Measurements from ENCODE around the gene CFAP410. TPM values are rescaled to one million over a fixed set of nuclear protein-coding genes. Genes with fewer than 3 reads are reported as not detected.

CFAP410 gene
- total RNA-seq, 4 donors from 2014 or later, result 23.8 to 44.8 (median 26.0) TPM

GRCh38 chr21:44380876-44381275, 41.7 kb upstream of the CFAP410 start:
- Histone ChIP-seq H3K36me3 (no peaks in the 10 kb centered on the region), H3K27ac (no peak overlapping the region), H3K4me3 (no peak overlapping the region), H3K9me3 (peaks cover 0 to 11% of the 10 kb centered on the region in 2 donors), H3K27me3 (no peaks in the 10 kb centered on the region), H3K4me1 (no peaks in the 10 kb centered on the region)
- no peak for DNase-seq
- intact Hi-C loops (cut with DNase I; ENCODE audit: low total_unique reads), result no loop called here
- no peak for TF ChIP-seq POLR2A (IDR thresholded peaks at IDR 0.05)
- no peak for TF ChIP-seq CTCF (IDR thresholded peaks at IDR 0.05)

- H3K9me3 ChIP-seq, result peaks cover 0 to 5% of the 10 kb centered on the region in 2 donors
- no peaks in the 10 kb centered on the region for H3K36me3 ChIP-seq
- TF ChIP-seq POLR2A (IDR thresholded peaks at IDR 0.05) (no peak), CTCF (IDR thresholded peaks at IDR 0.05) (no peak)
- intact Hi-C loops (cut with DNase I; ENCODE audit: low total_unique reads), result no loop called here
- H3K4me1 ChIP-seq, result no peaks in the 10 kb centered on the region
- no peak for DNase-seq
- H3K27ac ChIP-seq, result no peak overlapping the region
- no peaks in the 10 kb centered on the region for H3K27me3 ChIP-seq
- no peak overlapping the region for H3K4me3 ChIP-seq
Measured at GRCh38 chr21:44379991-44380865, 41.0 kb upstream of the CFAP410 start.

GRCh38 chr21:44379515-44379848, 40.3 kb upstream of the CFAP410 start:
- Histone ChIP-seq H3K4me3 (no peak overlapping the region), H3K36me3 (no peaks in the 10 kb centered on the region), H3K4me1 (no peaks in the 10 kb centered on the region), H3K27ac (no peak overlapping the region), H3K27me3 (no peaks in the 10 kb centered on the region), H3K9me3 (no peaks in the 10 kb centered on the region)
- no peak for TF ChIP-seq POLR2A (IDR thresholded peaks at IDR 0.05)
- TF ChIP-seq CTCF (IDR thresholded peaks at IDR 0.05), result no peak
- no peak for DNase-seq
- intact Hi-C loops (cut with DNase I; ENCODE audit: low total_unique reads), result no loop called here

- no peaks in the 10 kb centered on the region for H3K4me1 ChIP-seq
- TF ChIP-seq POLR2A (IDR thresholded peaks at IDR 0.05), result no peak
- H3K27ac ChIP-seq, result no peak overlapping the region
- no peaks in the 10 kb centered on the region for H3K36me3 ChIP-seq
- H3K9me3 ChIP-seq, result no peaks in the 10 kb centered on the region
- no peak overlapping the region for H3K4me3 ChIP-seq
- no peak for DNase-seq
- intact Hi-C loops (cut with DNase I; ENCODE audit: low total_unique reads), result no loop called here
- no peaks in the 10 kb centered on the region for H3K27me3 ChIP-seq
Measured at GRCh38 chr21:44378646-44379514, 39.7 kb upstream of the CFAP410 start.

- Histone ChIP-seq H3K27me3 (no peaks in the 10 kb centered on the region), H3K27ac (no peak overlapping the region), H3K36me3 (no peaks in the 10 kb centered on the region), H3K9me3 (no peaks in the 10 kb centered on the region), H3K4me3 (no peak overlapping the region), H3K4me1 (no peaks in the 10 kb centered on the region)
- no peak for TF ChIP-seq POLR2A (IDR thresholded peaks at IDR 0.05)
- no peak for DNase-seq
- intact Hi-C loops (cut with DNase I; ENCODE audit: low total_unique reads), result no loop called here
Measured at GRCh38 chr21:44377922-44378645, 38.9 kb upstream of the CFAP410 start.

Data from uterus (tissue), 4 donors.